ENCODE results near the gene SYT5. TPM values are rescaled to one million over a fixed set of nuclear protein-coding genes. Genes with fewer than 3 reads are reported as not detected.

The SYT5 gene
- total and polyA plus RNA-seq, 9 of the 15 experiments (the other 6 are each of a cell fraction or from before 2014, with no cell fraction given) = 1.3 to 20.9 (median 8.8) TPM

GRCh38 chr19:55160128-55160985 is 19.7 kb downstream of the SYT5 start (continued):
- TF ChIP-seq E4F1 (CRISPR knock-in tag; IDR thresholded peaks at IDR 0.05; ENCODE audit: borderline replicate concordance) (no peak), HES1 (IDR thresholded peaks at IDR 0.05; ENCODE audit: low read depth) (no peak), ZC3H4 (CRISPR knock-in tag; IDR thresholded peaks at IDR 0.05; ENCODE audit: borderline replicate concordance) (no peak), NR1H2 (CRISPR knock-in tag; IDR thresholded peaks at IDR 0.05) (no peak), ZNF695 (CRISPR knock-in tag; IDR thresholded peaks at IDR 0.05) (no peak), ZNF395 (CRISPR knock-in tag; IDR thresholded peaks at IDR 0.05) (0 out of 2 replicates have a peak, but pooled peaks have one; percentile 48), ZNF561 (CRISPR knock-in tag; conservative IDR thresholded peaks at IDR 0.05) (no peak), RREB1 (CRISPR knock-in tag; IDR thresholded peaks at IDR 0.05) (no peak), RBBP5 (IDR thresholded peaks at IDR 0.05; ENCODE audit: borderline replicate concordance, insufficient read depth, low read length, poor library complexity, severe bottlenecking) (no peak), RFX5 (IDR thresholded peaks at IDR 0.05; ENCODE audit: low read depth, low read length) (no peak), TSC22D4 (tag; IDR thresholded peaks at IDR 0.05) (no peak), COPS2 (conservative IDR thresholded peaks at IDR 0.05) (no peak), SMAD4 (CRISPR knock-in tag; conservative IDR thresholded peaks at IDR 0.05) (peak; percentile 83), HCFC1 (IDR thresholded peaks at IDR 0.05; ENCODE audit: low read depth, low read length) (peak; percentile 31; the same call in 1 of the 2 replicates), HSF4 (CRISPR knock-in tag; IDR thresholded peaks at IDR 0.05; ENCODE audit: borderline replicate concordance) (no peak), GTF2F1 (IDR thresholded peaks at IDR 0.05; ENCODE audit: low read depth, low read length) (no peak), ASH1L (IDR thresholded peaks at IDR 0.05; ENCODE audit: borderline replicate concordance, low read depth, partially characterized antibody) (no peak)
